A673 (cell line): ENCODE measurements around the gene LGR6. TPM values are rescaled to one million over a fixed set of nuclear protein-coding genes. Genes with fewer than 3 reads are reported as not detected.

ENCODE experiments used
- BruUV-seq: library from RNA; stranded (reverse); fragments of 400-500 nt; replicated peaks from 2 replicates; lab custom pipeline; 2021; lab: Mats Ljungman, UMichigan
- CTCF ChIA-PET: fragments of 300-600 bp; sonication (Branson Sonifier 250); formaldehyde crosslinking; loops from one replicate; lab custom pipeline; 2022; ENCODE audit warnings: antibody characterized with exemption; lab: Charles Lee
- POLR2A ChIA-PET: fragments of 300-600 bp; sonication (Branson Sonifier 250); formaldehyde crosslinking; loops from one replicate; lab custom pipeline; 2022; ENCODE audit warnings: antibody characterized with exemption; ENCODE audit not compliant: low non-redundant PET; lab: Charles Lee
- DNase-seq: peaks from one replicate; pipeline ENCODE4 v3.0.0-alpha.2; 2015; ENCODE audit warnings: low spot score
- H3K27ac ChIP-seq: fragments of 200-600 bp; sonication (generic); 2 replicates; pipeline ENCODE4 v1.5.1; 2016; ENCODE audit warnings: mixed run types, low read depth, mild to moderate bottlenecking, mixed read lengths, antibody characterized with exemption, low read length; ENCODE audit not compliant: poor library complexity, severe bottlenecking
- H3K27me3 ChIP-seq: fragments of 200-600 bp; sonication (generic); replicated peaks from 2 replicates; pipeline ENCODE4 v1.6.1; 2017; ENCODE audit warnings: mixed run types, low read depth, mild to moderate bottlenecking, mixed read lengths, antibody characterized with exemption, low read length; ENCODE audit not compliant: insufficient read depth, poor library complexity
- H3K36me3 ChIP-seq: fragments of 200-600 bp; sonication (generic); 2 replicates; pipeline ENCODE4 v1.6.1; 2016; ENCODE audit warnings: mixed run types, mild to moderate bottlenecking, mixed read lengths, antibody characterized with exemption, low read length; ENCODE audit not compliant: insufficient read depth, poor library complexity, severe bottlenecking
- H3K4me1 ChIP-seq: fragments of 200-600 bp; sonication (generic); 2 replicates; pipeline ENCODE4 v1.6.1; 2017; ENCODE audit warnings: mixed run types, mild to moderate bottlenecking, mixed read lengths, antibody characterized with exemption, low read length; ENCODE audit not compliant: insufficient read depth, poor library complexity, severe bottlenecking
- H3K4me3 ChIP-seq: fragments of 200-600 bp; sonication (generic); 2 replicates; pipeline ENCODE4 v1.5.1; 2016; ENCODE audit warnings: low read depth, mixed run types, mild to moderate bottlenecking, mixed read lengths, low read length; ENCODE audit not compliant: poor library complexity, severe bottlenecking
- H3K9me3 ChIP-seq: fragments of 200-600 bp; sonication (generic); 2 replicates; pipeline ENCODE4 v1.6.1; 2016; ENCODE audit warnings: mixed run types, low read depth, mild to moderate bottlenecking, mixed read lengths, antibody characterized with exemption, low read length; ENCODE audit not compliant: poor library complexity, severe bottlenecking
- CTCF ChIP-seq: fragments of 300-800, 200-600 bp; sonication (generic); conservative IDR thresholded peaks from 2 replicates; pipeline ENCODE4 v1.5.1; 2017; ENCODE audit warnings: low read depth, mild to moderate bottlenecking, antibody characterized with exemption, low read length, moderate library complexity, mixed read lengths
- EZH2 ChIP-seq: fragments of 200-600 bp; sonication (generic); IDR thresholded peaks from 2 replicates; pipeline ENCODE4 v1.6.1; 2017; ENCODE audit warnings: borderline replicate concordance, low read depth, mild to moderate bottlenecking, mixed read lengths, antibody characterized with exemption, low read length; ENCODE audit not compliant: poor library complexity, severe bottlenecking
- intact Hi-C: fragments of 100-400 bp; cut with micrococcal nuclease; formaldehyde crosslinking; loops from one replicate; pipeline ENCODE4 v1.10.0; 2022; ENCODE audit not compliant: unreplicated experiment
- total RNA-seq: library from RNA; stranded (reverse); gene quantifications from 2 replicates; pipeline ENCODE4 v1.2.3, GENCODE V29; 2021

The LGR6 gene
- total RNA-seq, 1 experiment from 2014 or later = not detected

DNA sequence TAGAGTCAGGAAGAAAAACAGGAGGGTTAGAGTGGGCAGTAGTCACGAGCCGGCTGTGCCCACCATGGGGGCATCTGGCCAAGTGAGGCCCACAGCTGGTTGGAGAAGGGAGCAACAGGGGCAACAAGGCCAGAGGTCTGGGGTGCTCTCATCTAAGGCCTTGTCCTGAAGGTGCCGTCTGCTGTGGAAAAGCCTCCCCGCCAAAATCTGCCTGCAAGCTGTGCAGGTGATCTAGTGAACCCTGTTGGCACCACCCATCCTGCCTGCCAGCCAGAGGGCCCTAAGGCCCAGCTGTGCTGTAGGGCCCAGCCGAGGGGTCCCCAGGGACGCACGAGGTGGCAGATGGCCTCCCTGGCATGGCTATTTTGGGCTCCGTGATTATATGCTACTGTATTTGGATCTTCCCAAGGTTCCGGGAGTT, 51.3 kb downstream of the LGR6 start:
- Histone ChIP-seq H3K4me3 (no peak overlapping the region), H3K9me3 (no peaks in the 10 kb centered on the region), H3K36me3 (no peaks in the 10 kb centered on the region), H3K27me3 (peaks cover 1% of the 10 kb centered on the region), H3K27ac (no peak overlapping the region), H3K4me1 (no peaks in the 10 kb centered on the region)
- ChIA-PET POLR2A (no interaction called here), CTCF (no interaction called here)
- DNase-seq = no peak
- no TSS peak for BruUV-seq
- TF ChIP-seq CTCF = no peak
- TF ChIP-seq EZH2 = no peak
- intact Hi-C loops = no loop called here

- CTCF ChIA-PET = interaction anchor here (0.5 kb wide), 1 partner anchor 55 kb away, joined by 7 read pairs; no protein-coding TSS in a partner anchor
- DNase-seq = no peak
Measured at GRCh38 chr1:202245391-202245790, 51.8 kb downstream of the LGR6 start.

GRCh38 chr1:202247104-202247503, 53.5 kb downstream of the LGR6 start:
- no peaks in the 10 kb centered on the region for H3K36me3 ChIP-seq
- POLR2A ChIA-PET = no interaction called here
- no TSS peak for BruUV-seq

More at GRCh38 chr1:202245391-202245790, 51.8 kb downstream of the LGR6 start:
- Histone ChIP-seq H3K4me1 (no peaks in the 10 kb centered on the region), H3K36me3 (no peaks in the 10 kb centered on the region), H3K27me3 (peaks cover 2% of the 10 kb centered on the region), H3K4me3 (no peak overlapping the region), H3K27ac (no peak overlapping the region), H3K9me3 (no peaks in the 10 kb centered on the region)
- POLR2A ChIA-PET = no interaction called here
- TF ChIP-seq CTCF = no peak
- no TSS peak for BruUV-seq
- intact Hi-C loops = no loop called here

More at GRCh38 chr1:202247104-202247503, 53.5 kb downstream of the LGR6 start:
- Histone ChIP-seq H3K27me3 (peaks cover 2% of the 10 kb centered on the region), H3K4me1 (no peaks in the 10 kb centered on the region), H3K4me3 (no peak overlapping the region), H3K27ac (no peak overlapping the region), H3K9me3 (no peaks in the 10 kb centered on the region)
- intact Hi-C loops = no loop called here
- CTCF ChIA-PET = no interaction called here
- TF ChIP-seq EZH2 (no peak), CTCF (no peak)
- DNase-seq = no peak
